Sigmoid colon (tissue), 4 donors: Measurements from ENCODE around the gene BCL2A1.
"Not testable (repeated sequence)": the region's sequence is repeated elsewhere in the genome, so short reads cannot be mapped to it uniquely, and the experiment has no call there.

Experiments
- POLR2AphosphoS5 ChIP-seq, 4 donors: sonication (generic); formaldehyde crosslinking; IDR thresholded peaks; one replicate each; pipeline ENCODE4 v1.6.1; 2017; ENCODE audit warnings: antibody characterized with exemption in 4 of 4
- TF ChIP-seq, protein P1 (sequence below), 4 experiments: fragments of 450-650 bp in 3 of 4; fragments of 200-600 bp in 1 of 4; IDR thresholded peaks; one replicate each; pipeline ENCODE4 v1.5.1; 2016 to 2019; ENCODE audit warnings: antibody characterized with exemption in 4 of 4, mild to moderate bottlenecking in 3 of 4, moderate library complexity in 2 of 4

DNA sequence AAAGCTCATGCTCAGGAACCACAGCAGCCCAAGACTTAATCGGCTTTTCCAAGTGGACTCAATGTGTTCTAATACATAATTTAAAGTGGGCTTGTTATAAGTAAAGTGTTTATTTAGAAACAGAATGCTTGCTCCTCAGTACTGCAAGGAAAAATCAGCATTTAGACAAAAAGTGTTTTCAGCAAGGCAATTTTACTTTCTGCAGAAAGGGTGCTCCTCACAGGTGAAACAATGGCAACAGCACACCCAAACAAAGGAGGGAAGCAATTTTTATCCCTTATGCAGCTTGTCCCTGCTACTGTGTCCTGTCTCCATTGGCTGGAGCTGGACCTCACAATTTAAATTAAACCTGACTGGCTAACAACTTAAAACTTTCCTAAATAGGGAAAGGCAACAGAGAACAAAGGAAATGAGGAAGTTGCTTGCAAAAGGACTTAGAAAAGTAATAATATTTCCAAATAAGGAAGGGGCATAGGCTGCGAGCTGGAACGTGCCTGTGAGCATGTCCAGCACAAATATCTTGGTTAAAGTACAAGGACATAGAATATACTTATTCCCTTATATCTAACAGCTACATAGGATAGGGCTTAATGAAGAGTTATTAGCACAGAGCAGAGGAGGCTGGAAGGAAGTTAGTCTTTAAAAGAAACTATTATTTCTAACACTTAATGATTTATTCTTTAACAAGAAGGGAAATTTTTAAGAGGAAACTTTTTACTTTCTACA, 55.1 kb downstream of the BCL2A1 start:
- TF ChIP-seq, protein P1, sequence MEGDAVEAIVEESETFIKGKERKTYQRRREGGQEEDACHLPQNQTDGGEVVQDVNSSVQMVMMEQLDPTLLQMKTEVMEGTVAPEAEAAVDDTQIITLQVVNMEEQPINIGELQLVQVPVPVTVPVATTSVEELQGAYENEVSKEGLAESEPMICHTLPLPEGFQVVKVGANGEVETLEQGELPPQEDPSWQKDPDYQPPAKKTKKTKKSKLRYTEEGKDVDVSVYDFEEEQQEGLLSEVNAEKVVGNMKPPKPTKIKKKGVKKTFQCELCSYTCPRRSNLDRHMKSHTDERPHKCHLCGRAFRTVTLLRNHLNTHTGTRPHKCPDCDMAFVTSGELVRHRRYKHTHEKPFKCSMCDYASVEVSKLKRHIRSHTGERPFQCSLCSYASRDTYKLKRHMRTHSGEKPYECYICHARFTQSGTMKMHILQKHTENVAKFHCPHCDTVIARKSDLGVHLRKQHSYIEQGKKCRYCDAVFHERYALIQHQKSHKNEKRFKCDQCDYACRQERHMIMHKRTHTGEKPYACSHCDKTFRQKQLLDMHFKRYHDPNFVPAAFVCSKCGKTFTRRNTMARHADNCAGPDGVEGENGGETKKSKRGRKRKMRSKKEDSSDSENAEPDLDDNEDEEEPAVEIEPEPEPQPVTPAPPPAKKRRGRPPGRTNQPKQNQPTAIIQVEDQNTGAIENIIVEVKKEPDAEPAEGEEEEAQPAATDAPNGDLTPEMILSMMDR (IDR thresholded peaks at IDR 0.05) = not testable (repeated sequence)
- not testable (repeated sequence) for TF ChIP-seq POLR2AphosphoS5 (IDR thresholded peaks at IDR 0.05)
